Kidney glomerular epithelial cell (primary cell): Measurements from ENCODE around the gene ZNF24.
A peak's percentile ranks its signal among the peaks of the same experiment; 100 is the strongest.

Source experiments
- DNase-seq: peaks from one replicate; lab custom pipeline; 2025; lab: John Stamatoyannopoulos, UW

The ZNF24 gene

DNA sequence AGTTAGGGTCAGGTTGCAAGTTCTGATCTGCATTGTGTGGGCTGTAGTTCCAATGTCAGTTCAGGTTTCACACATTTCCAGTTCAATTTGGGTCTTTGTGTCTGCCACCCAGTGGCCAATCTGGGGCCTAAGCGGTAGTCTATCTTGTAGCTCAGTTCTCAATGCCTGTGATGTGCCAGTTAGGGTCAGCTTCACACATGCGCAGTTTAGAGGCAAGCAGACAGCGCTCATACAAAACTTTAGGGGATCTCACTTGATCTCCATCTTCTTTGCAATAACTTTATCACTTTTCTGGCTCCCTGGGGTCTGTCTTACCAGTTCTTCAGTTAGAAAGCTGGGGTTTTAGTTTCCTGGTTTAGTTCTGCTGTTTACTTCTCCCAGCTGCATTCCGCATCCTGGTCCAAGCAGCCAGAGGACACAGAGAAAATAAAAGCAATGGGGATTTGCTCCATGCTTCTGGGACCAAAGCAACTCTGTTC is 11.0 kb upstream of the ZNF24 start:
- peak; percentile 69 for DNase-seq

DNA sequence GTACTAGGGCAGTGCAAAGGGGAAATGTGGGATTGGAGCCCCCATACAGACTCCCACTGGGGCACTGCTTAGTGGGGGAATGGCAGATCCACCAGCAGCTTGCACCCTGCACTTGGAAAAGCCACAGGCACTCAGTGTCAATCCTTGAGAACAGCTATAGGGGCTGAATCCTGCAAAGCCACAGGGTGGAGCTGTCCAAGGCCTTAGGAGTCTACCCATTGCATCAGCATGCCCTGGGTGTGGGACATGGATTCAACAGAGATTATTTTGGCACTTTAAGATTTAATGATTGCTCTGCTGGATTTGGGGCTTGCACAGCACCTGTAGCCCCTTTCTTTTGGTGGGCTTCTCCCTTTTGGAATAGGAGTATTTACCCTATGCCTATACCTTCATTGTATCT is 8.6 kb upstream of the ZNF24 start:
- no peak for DNase-seq

DNA sequence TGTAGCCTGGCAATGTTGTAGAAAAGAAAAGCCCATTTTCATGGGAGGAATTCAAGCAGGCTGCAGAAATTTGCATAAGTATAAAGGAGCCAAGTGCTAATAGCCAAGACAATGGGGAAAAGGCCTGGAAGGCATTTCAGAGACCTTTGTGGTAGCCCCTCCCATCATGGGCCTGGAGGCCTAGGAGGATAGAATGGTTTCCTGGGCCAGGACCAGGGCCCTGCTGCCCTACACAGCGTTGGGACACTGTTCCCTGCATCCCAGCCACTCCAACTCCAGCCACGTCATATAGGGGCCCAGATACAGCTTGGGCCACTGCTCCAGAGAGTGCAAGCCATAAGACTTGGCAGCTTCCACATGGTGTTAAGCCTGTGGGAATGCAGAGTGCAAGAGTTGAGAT is 8.1 kb upstream of the ZNF24 start:
- no peak for DNase-seq

DNA sequence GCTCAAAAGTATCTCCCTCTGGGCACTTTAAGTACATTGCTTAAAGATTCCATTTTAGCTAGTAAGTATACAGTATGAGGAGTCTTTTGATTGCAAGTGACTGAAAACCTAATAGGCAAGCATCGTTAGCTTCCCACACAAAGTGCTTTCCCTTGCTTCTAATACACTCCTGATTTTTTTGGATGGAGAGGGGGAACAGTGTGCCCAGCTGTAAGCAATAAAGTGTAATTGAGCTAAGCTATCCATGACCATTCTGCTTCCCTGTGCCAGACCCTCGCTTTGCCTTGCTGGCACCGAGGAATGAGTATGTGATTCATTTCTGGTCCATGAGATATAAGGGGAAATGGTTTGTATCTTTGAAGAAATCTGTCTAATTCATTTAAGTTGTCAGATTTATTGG is 3.8 kb upstream of the ZNF24 start:
- DNase-seq = no peak

DNA sequence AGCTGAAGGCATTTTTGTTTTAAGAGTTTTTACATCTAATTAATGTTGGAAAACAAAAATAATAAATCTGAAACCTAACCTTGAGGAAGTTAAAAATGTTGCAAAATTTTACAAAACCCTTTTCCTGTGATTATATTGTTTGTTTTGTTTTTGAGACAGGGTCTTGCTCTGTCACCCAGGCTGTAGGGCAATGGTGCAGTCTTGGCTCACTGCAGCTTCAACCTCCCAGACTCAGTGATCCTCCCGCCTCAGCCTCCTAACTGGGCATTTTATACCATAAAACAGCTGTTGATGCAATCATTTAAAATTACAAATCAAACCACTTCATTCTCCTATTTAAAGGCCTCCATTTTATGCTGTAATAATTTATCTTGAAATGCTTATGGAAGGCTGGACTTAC is 1.7 kb upstream of the ZNF24 start:
- DNase-seq = no peak

DNA sequence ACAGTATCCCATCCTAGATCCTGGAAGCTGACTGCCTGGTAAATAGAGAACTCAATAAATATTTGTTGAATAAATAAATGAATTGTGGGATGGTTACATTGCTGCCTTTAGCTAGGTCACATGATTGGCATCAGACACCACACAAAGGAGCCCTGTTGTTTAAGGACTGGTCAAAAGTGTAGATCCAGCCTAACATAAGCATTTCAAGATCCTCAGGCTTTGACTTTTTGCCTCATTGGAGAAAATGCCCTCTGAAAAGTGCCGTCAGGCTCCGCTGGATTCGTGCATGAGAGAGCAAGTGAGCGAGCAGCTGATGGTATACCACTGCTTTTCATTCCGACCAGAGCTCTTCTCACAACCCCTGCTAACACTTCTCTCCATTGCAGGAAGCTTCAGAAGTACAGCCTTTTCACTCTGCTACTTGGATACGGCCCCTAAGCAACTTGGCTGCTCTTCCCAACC is 1.3 kb upstream of the ZNF24 start:
- DNase-seq = peak; percentile 30

DNA sequence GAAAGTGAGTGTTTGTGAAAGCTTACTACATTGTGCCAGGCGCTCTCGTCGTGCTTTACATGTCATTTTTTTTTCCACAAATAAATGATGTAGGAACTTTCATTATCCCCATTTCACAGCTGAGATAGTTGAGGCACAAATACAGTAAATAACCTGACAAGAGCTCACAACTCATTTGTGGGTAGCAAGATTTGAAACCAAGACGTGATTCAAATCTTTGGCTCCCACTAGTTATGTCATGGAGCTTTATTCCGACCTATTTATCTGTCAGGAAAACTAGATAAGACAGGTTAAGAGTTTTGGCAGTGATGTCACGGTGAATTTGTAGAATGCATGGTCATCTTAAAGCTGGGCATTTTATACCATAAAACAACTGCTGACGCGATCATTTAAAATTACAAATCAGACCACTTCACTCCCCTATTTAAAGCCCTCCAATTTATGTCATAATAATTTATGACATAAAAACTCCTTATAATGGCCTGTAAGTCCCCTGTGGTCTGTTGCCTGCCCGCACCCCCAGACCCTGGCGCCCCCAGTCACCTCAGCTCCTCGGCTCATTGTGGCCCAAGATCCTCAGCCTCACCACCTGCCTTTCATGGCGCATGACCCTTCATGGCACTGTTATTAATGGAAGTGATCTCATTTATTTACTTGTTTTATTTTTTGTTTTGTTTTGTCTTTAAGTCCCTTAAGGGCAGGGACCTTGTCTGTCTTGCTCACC is 678 bp upstream of the ZNF24 start:
- DNase-seq = no peak

DNA sequence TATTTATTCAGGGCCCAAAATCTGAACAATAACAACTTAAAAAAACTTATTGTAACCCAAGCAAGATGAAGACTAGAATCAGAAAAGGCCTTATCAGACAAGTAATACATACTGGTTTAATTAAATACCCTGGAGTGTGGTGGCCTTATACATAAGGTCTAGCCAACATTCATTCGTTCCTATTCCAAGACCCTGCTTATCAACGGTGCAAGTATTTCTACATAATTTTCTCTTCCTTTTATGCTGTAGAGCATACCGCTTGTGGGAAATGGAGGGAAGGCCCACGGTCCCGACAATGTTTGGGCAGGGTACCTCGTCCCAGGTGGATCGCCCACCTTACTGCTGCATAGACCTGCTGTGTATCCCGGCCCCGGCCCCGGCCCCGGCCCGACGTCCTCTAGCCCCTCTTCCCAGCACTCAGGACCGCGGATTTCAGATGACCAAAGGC is 708 bp downstream of the ZNF24 start:
- no peak for DNase-seq

DNA sequence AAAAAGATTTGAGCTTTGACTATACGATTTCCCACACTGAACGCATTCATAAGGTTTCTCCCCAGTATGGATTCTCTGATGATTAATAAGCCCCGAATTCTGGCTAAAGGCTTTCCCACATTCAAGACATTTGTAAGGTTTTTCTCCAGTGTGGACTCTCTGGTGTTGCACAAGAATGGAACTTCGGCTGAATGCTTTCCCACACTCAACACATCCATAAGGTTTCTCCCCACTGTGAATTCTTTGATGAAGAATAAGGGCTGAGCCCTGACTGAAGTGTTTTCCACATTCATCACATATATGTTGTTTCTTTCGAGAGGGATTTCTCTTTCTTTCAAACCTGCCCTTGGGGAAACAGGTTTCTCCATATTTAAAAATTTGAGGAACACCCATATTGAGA is 6.9 kb downstream of the ZNF24 start:
- DNase-seq = no peak

DNA sequence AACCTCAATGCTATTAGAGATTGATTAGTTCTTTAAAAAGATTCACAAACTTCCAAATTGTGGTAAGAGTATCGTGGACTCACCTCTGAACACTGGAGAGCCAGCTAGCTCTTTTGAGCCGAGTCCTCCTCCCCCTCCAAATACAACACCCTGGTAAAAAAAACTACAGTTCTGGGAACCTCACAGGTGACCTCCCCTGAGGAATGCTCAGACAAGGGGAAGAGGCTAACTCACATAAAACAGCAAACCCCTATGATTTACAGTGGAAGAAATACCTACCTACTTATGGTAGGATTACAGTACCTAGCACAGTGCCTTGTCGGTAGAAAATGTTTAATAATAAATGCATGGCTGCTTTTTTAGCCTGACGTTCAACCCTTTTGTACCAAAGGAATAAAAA is 8.4 kb downstream of the ZNF24 start:
- DNase-seq = no peak

DNA sequence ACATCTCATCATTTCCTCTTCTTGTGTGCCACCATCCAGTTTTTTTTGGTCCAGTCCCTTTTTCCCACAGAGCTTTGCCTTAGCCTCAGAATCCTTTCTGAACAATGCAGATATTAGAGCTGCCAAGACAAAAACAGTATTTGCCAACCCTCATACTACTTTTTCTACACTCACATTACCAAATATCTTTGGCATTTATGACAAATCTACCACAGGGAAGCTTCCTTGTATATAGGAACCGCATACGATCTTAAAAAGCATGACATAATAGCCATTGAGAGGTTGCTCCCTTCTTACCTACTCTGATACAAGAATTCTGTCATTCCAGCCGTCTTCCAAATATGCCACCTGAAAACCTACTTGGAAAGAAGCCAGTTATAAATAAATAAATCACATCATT is 9.4 kb downstream of the ZNF24 start:
- no peak for DNase-seq

DNA sequence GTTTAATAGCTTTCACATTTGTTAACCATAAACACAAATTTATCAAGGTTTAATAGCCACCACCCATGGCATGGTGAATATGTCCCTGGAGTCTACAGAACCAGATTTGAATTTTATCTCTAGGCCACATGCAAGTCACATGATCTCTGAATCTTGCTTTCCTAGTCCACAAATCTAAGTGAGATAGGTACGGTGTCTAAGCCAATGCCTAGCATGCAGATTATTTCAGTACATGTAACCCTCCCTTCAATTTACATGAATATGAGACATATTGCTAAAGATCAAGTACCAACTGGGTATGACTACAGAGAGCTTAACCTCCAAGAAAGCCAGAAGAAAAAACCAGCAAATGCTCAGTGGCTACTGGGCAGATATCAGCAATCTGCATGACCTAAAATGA is 10.0 kb downstream of the ZNF24 start:
- DNase-seq = no peak

DNA sequence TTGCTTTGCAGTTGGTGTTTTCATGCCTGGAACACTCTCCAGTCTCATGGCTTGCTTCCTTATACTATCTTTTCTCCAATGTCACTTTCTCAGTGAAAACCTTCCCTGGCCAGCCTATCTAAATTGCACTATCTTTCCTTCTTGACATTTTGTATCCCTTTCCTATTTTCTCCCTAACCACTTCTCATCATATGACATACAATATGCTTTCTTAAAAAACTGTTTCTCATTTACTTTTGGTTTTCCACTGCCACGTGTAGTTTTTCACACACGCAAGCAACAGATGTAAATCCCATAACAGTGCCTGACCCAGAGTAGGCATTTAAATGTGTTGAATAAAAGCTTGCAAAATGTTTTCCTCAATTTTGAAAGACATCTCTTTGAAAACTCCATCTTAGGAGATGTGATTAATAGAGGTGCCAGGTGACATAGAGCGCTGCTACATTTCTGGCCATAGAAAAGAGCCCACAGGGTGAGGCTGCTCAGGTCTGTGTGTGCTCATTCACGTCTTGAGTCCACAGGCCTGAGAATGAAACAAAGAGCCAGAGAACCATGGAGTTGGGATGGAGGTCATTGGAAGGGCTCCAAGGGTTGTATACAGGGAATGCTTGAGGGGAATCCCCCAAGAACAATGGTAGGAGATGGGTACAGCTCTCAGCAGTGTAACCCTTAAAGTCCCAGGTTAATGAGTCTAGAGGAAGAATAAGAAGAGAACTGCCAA is 12.7 kb downstream of the ZNF24 start:
- DNase-seq = no peak

DNA sequence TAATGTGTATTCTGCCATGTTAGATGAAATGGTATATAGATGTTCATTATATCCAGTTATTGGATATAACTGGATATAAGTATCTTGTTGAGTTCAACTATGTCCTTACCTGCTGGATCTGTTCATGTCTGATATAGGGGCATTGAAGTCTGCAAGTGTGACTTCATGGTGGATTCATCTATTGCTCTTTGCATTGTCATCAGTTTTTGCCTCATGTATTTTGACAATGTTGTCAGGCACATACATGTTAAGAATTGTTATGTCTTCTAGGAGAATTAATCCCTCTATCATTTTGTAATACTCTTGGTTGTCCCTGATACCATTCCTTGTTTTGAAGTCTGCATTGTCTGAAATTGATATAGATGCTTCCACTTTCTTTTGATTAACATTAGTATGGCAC is 15.4 kb downstream of the ZNF24 start:
- DNase-seq = no peak

DNA sequence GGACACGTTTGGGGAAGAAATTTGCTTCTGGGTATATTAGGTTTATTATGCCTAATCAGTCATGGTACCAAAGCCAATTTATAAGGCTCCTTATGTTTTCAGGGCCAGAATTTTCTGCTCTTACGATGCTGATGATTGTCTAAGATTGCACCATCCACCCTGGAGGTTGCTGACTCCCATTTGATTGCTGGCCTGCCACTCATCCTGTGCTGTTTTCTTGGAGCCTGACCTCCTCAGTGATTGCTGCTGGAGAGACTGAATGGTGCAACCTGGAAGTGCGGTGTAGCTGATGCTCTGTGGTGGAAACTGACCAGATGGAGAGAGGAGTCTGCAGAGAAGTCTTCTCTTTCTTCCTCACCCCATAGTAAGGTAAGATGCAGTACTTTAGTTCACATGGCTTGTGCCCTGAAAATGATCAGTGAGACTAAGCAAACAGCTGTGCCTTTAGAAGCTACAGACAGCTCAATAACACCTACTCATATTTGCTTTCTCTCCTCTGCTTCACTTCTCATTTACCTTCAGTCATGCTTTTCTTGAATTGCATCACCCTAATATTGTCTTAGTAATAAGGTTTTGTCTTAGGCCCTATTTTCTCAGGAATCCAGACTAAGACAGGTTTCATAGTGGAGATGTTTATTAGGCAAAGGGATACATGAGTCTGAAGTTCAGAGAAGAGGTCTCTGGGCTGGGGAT is 17.4 kb downstream of the ZNF24 start:
- DNase-seq = no peak

DNA sequence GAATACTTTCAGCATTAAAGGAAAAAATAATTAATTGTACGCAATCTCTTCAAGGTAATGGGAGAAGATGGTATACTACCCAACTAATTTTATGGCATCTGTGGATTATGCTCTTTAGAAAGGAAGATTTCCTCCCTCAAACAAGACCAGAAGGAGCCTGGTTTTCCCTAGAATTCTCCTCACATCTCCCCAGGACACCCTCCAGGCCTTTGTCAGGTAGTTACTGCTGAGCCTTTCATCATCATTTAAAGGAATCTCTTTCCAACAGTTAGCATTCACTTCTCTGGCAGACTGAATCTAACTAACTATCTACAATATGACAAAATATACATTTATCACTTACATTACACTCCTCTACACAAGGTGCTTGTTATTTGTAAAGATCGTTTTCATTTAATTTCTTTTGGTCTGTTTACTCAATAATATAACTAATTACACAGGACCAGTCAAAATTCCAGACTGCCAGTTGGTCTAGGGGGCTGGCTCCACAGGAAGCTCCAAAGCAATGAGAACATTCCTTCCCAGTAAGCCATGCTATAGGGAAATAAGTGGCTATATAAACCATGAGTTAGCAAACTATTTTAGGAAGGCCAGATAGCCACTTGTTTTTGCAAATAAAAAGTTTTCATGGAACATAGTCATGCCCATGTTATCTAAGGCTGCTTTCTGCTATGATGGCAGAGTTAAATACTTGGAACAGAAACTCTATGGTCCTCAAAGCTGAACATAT is 19.1 kb downstream of the ZNF24 start:
- no peak for DNase-seq

DNA sequence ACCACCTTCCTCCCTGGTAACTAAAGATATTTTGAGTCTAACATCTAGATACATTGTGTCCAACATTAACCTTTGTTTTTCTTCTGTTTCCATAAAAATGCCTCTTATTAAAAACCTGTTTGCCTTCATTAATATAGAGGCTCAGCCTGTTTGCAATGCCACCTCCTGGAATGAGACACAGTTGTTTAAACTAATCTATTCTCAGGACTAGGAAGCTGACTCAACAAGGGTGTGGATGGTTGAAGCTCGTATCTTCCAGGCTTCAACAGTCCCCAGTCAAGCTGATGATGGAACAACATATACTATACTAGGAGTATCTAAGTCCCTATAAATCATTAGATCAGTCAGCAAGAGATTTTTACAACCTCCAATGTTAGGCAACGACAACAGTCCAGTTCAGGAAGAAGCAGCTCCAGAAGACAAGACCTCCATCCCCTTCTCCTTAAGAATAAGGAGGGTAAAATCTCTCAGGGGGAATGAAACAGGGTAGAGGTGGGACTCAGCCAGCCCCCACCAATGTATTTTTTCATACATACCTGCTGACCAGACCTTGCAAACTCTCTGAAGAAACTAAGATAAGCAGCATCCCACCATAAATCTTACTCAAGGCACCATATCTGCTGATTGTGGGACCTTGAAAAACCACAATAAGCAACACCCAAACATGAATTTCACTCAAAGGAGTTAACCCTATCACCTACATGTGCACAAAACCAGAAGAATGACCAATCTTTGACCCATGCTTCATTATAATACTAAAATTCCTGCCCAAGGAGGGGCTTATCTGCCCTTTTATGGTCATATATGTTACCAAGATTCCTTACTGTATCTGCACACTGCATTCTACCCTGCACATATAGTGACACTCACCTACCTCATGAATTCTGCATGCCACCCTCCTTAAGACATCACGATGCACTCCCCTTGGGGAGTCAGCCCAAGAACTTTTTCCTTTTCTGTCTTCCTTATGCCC is 21.4 kb downstream of the ZNF24 start:
- no peak for DNase-seq

DNA sequence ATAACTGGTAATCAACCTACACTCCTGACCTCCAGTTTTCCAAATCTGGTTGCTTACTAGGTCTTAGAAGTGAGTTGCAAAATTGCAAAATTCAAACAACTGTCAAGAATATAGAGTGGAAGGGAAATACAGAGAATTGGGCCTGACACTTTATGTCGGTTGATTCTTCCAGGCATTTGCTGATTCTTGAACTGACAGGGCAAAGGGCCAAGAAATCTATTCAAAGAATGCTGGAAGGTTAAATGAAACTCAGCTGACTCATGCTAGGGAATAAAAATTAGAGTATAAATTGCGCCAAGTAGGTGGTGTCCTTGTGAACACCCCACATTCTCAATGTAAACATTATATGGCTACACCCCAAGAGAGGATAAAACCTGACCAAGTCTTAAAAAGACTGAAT is 32.7 kb downstream of the ZNF24 start:
- no peak for DNase-seq

DNA sequence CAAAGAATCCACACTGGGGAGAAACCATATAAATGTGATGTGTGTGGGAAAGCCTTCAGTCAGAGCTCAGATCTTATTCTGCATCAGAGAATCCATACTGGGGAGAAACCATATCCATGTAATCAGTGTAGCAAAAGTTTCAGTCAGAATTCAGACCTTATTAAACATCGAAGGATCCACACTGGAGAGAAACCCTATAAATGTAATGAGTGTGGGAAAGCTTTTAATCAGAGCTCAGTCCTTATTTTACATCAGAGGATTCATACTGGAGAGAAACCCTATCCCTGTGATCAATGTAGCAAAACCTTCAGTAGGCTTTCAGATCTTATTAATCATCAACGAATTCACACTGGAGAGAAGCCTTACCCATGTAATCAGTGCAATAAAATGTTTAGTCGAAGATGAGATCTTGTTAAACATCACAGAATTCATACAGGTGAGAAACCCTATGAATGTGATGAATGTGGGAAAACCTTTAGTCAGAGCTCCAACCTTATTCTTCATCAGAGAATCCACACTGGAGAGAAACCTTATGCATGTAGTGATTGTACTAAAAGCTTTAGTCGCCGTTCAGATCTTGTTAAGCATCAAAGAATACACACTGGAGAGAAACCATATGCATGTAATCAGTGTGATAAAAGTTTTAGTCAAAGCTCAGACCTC is 37.5 kb downstream of the ZNF24 start:
- DNase-seq = no peak

DNA sequence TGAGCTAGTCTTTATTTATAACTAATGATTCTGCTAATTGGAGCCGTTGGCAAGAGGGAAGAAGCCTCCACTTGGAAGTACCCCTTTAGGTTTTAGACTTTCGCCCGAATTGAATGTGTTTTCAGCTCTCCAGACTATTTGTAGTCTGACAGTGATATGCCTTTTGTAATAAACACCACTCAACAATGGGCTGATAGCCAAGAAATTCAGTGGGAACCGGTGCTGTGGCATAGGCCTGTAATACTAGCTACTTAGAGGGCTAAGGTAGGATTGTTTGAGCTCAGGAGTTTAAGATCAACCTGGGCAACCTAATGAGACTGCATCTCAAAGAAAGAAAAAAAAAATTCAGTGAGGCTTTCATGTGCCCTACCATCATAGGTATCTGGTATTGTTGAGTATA is 40.6 kb downstream of the ZNF24 start:
- DNase-seq = no peak

DNA sequence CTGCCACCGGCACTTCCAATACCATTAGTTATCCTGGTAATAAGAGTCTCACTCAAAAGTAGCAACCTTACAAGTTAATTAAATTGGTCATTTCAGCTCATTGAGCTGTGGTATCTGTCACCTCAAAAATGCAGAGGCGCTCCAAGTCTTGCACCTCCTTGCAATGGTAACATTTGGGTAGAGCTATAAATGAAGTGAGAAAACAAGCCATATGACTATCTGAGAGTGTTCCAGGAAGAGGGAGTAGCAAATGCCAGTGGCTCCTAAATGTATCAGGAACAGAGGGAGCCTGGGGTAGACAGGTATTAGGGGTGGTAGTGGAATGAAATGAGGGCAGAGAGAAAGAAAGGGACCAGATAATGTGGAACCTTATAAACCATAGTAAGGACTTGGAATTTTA is 48.2 kb downstream of the ZNF24 start:
- no peak for DNase-seq
